Activated CD8-positive, alpha-beta memory T cell treated with anti-CD3 and anti-CD28 coated beads for 1 hour (primary cell): ENCODE measurements around the gene NOS1AP.

Source experiments
- DNase-seq, 2 donors: peaks; one replicate each; pipeline ENCODE4 v3.0.0-alpha.2; 2020; ENCODE audit warnings: low read depth in 1 of 2; ENCODE audit errors: extremely low read depth in 1 of 2

NOS1AP gene

DNA sequence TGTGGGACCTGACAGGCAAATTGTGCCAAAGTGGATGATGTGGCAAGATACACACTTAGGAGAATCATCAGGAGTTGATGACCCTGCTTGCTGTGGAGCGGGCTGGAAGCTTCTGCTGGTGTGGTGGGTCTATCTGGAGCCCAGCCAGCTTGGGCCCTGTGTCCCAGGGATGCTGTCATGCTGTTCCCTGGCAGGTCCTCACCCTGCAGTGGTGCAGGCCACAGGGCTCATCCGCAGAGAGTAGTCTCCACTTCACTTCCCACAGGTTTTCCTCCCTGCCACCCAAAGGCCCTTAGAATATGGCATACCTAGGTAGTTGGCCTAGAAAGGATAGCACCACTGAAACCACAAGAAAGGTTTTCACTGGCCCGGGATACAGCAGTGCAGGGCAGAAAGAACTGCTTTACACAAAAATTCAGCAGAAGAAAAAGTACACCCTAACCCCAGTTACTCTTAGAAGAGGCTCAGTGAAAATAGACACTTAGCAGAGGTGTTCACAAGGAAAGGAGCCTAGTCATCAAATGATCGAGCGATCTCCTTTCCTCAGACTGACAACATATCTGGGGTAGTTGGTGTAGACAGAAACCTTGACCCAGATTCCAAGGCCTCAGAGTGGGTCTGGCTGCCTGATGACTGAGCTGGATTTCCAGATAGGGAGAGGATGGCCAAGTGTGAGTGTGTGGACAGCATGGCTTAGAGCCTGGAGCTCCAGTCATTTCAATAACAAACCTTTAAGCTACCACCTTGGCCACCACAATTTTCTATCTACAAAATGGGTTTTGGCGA lies 310.8 kb downstream of the NOS1AP start:
- no peak for DNase-seq

DNA sequence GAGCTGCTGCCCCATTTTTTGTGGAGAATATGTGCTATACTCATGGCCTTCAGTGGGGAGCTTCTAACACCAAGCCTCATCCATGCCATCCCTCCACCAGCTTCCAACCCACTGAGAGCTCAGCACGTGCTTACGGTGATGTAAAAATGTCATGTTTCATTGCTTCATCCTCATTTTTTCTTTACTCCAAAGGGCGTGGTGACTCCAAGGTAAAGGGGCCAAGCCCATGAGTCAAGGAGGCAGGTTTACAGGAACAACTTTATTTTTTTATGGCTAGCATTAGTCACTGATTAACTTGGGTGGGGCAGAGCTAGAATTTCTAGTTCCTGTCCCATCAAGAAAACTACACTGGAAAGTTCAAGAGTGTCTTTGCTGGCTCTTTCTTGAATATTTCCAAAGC lies 311.9 kb downstream of the NOS1AP start, which contains the start of gene C1orf226:
Gene C1orf226, plus strand, starts transcription at position 346 of the 400 bp plus-strand sequence. CDS start 174 bp downstream, outside the sequence.
- no peak for DNase-seq

DNA sequence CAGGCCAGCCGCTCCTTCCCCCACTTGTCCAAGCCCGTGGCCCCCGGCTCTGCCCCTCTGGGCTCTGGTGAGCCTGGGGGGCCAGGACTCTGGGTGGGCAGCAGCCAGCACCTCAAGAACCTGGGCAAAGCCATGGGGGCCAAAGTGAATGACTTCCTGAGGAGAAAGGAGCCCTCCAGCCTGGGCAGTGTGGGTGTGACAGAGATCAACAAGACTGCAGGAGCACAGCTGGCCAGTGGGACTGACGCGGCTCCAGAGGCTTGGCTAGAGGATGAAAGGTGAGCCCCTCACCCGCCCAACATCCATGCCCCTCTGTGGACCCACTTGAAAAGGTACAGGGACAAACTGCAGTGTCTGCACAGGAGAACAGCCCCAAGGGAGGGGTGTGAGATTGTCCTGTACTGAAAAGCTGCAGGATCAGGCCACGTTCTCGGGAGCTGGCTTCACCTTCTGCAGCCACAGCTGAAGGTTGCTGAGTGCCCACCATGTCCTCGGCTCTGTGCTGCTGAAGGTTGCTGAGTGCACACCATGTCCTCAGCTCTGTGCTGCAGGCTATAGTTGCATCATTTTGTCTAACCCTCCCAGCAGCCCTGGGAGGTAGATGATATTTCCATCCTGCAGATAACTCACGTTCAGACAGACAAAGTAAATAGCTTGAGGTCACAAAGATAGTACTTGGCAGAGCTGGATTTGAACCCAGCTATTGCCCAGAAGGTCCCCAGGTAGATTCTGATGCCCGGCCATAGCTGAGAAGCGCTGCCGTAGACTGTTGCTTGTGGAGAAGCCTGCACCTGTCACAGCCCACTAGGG lies 312.7 kb downstream of the NOS1AP start:
- no peak for DNase-seq

DNA sequence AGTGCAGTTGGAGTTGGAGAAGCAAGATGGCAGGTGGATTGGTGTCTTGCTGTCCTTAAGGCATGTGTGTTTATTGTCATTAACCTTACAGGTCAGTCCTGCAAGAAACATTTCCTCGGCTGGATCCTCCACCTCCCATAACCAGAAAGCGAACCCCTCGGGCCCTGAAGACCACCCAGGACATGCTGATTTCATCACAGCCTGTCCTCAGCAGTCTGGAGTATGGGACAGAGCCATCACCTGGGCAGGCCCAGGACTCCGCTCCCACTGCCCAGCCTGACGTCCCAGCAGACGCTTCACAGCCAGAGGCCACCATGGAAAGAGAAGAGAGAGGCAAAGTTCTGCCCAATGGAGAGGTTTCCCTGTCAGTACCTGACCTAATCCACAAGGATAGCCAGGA lies 313.6 kb downstream of the NOS1AP start:
- DNase-seq = no peak

- no peak for DNase-seq
Measured at GRCh38 chr1:162383516-162383915, 314.0 kb downstream of the NOS1AP start.

- DNase-seq = no peak
Measured at GRCh38 chr1:162384116-162384515, 314.6 kb downstream of the NOS1AP start.

- DNase-seq = no peak
Measured at GRCh38 chr1:162384601-162385279, 315.2 kb downstream of the NOS1AP start.

DNA sequence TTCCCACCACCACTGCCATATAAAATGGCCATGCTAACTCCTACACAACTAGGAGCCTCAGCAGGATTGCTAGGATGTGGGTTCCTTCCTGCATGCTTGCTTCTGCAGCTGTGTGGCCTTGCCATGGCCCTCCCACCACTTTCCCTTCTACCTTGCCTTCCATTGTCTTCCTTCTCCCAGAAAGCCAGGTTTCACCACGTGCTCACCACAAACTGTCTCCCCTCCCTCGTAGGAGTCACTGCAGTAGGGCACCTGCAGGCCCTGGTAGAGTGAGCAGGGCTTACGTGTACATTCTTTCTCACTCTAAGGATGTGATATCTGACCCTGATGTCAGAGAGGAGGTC lies 315.8 kb downstream of the NOS1AP start:
- no peak for DNase-seq

DNA sequence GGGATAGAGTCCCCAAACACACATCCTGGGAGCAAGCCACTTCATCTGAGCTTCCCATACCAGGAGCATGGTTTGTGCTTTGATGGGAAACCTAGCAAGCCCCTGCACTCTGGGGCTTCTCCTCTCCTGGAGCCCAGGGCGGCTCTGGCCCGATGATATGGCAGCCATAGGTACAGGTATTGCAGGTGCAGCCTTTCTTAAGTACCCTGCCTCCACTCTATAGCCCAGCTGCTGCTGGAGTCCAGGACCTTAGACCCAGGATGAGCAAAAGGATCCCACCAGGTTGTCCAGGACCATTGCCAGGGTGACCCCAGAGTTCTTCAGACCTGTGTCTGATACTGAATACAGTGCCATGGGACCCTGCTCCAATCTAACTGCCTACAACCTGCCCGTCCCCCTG lies 316.2 kb downstream of the NOS1AP start:
- DNase-seq = no peak

DNA sequence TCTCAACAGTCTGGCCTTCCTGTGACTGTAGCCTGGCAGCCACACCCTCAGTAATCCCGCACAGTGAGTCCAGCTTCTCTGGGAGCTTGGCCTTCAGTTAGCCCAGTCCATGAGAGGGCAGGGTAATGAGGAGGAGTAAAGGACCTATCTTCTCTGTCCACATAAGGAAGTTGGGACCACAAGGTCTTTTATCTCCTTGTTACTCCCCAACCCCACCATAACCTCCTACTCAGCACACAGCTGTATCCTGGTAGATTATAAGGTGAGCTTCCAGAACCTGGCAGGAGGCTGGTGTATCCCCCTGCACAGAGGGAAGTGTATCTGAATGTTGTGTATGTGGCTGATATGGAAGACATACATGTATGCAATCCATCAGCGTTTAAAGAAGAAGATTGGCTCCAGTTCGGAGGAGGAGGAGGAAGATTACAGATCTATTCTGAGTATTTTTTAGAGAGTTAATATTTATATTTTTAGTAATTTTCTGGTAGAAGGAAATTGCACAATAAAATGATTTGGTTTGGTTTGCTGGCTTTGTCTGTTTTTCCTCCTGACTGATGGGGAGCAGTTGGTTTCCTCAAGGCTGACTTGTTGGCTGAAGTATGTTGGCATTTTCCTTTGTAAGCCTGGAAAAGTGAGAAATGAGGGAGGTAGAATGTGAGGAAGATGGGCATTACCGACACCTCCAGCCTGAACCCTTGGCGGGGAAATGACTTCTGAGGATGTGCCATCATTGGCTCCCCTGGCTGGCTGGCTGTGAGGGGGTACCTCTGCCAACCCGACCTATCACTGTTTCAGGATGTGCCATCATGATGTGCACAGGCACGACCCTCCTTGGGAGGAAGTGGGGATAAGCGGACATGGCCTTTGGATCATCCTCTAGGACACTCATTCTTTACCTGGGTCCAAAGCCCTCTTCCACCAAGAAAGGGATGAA lies 317.1 kb downstream of the NOS1AP start:
- no peak for DNase-seq

DNA sequence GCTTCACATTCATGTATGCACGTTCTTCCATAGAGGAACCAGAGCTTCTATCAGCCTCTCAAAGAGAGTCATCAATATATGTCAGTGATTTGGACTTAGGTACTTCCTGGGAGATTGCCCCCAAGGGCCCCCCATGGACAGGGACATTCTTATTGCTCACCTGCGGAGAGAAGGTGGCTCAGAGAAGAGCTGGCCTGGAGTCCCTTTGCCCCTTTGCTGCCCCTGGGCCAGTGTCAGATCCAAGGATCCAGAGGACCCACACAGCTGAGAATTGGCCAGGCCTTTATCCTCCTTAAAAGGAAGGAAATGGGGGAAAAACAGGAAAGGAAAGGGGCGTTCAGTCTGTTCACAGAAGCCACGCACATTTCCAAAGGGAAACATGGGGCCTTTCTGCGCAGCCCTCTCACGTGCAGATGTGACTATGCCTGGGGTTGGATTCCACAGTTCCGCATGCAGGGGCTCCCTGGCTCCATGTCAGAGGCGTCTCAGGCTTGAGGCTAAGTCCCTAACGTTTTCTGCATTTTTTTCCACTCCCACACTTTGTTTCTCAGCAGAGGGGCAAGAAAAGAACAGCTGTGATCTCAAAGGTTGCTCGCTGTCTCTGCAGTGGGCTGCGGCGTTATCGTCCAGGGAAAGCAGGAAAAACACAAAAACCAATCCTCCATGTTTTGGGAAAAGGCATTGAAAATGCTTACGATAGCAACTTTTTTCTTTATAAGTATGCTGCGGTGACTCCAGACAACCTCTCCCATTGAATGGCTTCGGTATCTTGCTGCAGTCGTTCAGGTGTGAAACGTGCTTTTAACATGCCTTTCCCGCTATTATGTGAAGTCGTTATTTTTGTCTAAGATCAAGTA lies 318.0 kb downstream of the NOS1AP start:
- DNase-seq = no peak

DNA sequence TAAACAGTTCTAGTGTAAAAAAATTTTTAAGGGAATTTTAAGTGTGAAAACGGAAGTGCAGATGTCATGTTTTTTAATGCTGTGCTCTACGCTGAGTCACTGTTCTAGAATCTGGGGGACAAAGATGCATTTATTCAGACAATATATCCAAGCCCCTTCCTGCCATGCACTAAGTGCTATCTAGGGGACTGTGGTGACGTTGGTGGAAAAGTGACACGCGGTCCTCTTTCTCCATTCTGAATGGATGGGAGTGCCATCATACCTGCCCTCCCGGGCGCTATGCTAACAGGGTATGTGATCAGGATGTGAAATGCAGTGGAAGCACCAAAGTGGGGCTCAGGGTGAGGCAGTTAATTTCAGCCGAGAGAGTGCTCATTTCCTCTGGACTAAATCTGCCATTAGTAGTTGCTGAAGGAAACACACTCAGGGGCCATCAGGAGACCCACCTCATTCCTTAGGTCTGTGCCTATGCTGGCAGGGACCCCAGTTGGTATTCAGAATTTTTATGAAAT lies 318.6 kb downstream of the NOS1AP start:
- no peak for DNase-seq

GRCh38 chr1:162388615-162389014 lies 319.1 kb downstream of the NOS1AP start:
- no peak for DNase-seq

DNA sequence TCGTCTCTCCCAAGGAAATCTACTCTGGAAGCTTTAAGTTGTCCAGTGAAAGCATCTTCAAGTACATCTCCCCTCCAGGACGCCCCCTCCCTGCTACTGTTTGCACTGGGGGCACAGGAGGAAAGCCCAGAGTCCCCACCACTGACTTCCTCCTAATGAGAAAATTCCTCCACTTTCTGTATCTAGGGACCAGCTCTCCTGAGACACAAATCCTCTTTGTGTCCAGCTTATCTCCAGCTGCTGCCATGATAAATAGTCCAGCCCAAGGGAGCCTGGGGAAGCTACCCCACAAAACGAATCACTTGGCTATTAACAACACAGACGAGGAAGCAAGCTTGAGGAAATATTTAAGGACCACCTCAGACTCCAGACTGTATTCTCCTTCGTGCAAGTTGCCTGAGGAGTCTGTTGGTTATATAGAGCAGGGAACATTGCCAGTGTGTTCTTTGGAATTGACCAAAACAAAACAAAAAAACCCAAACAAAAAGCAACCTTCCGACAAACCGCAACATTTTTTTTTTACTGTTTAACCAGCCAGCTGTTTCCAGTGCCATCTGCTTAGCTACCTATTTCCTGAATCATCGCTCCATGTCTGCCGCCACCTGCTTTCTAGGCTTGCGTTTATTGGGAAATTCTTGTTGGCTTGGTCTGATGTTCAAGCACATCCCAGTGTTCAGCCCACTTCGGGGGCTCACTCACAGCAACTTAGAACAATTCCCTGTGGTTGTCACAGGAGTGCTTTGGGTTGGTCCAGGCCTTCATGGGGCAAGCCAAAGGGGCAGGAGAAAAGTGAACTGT lies 319.7 kb downstream of the NOS1AP start:
- DNase-seq = no peak

DNA sequence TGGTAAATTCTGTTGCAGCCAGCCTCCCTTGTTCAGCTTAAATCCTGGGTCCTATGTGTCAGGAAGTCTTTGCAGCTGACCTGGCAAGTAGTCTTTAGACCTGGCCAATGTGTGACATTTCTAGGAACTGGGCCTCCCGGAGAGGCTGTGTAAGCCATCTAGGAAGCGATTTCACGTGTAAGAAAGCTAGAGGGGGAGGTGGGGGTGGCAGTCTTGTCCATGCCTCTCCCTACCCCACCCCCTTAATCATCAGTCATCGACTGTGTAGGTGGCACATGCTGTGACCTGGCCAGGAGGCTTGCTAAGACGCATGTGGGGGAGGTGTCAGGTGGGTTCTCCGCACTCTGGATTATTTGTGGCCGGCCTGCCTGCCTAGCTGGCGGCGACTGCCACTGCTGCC lies 320.5 kb downstream of the NOS1AP start:
- DNase-seq = no peak

DNA sequence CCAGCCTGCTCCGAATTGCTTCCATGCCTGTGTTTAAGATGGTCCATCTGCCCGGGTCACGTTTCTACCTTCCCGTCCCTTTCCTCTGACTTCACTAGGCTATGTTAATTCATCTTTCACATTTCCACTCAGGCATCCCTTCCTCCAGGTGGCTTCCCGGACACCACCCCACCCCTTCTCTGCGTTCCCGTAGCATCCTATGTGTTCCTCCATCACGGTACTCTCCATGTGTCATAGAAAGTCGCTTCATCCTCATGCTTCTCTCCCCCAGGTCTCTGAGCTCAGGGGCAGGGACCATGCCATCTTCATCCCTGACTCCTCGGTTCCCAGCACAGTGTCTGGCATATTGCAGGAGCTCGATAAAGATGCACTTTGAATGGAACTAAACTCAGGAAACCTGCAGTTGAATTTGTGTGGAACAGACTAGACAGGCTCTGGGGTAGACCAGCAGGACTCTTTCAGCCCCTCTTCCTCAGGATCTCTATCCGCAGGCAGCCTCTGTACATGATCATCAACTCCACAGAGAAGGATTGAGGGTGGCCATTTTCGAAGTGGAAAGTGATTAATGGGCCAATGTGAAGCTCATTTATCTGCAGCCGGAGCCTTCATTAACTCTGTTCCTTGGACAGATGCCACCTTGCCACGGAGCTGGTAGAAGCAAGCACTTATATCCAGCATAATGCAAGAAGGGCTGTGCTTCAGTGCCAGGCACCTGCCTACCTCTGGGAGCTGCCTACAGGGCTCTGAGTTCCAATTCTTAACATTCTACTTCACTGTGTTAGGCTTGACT lies 321.1 kb downstream of the NOS1AP start:
- no peak for DNase-seq

GRCh38 chr1:162391790-162392563 lies 322.5 kb downstream of the NOS1AP start:
- no peak for DNase-seq
